Uterus (tissue), 4 donors: ENCODE data around the gene MYBBP1A. TPM values are rescaled to one million over a fixed set of nuclear protein-coding genes. Genes with fewer than 3 reads are reported as not detected.

ENCODE experiments used
- DNase-seq, 2 donors: peaks; one replicate each; pipeline ENCODE4 v3.0.0-alpha.2; 2019 to 2020
- H3K27ac ChIP-seq, 2 donors: fragments of 200-600 bp; sonication (generic); 1 replicate in 1 of 2; 2 replicates in 1 of 2; pipeline ENCODE4 v1.5.1; 2016 to 2018
- H3K27me3 ChIP-seq, 2 donors: fragments of 200-600 bp; sonication (generic); one replicate each; pipeline ENCODE4 v1.5.1; 2018 to 2019; ENCODE audit warnings: control low read depth in 1 of 2
- H3K36me3 ChIP-seq, 2 donors: fragments of 200-600 bp; sonication (generic); one replicate each; pipeline ENCODE4 v1.5.1; 2019; ENCODE audit warnings: control low read depth in 1 of 2
- H3K4me1 ChIP-seq, 2 donors: fragments of 200-600 bp; sonication (generic); one replicate each; pipeline ENCODE4 v1.5.1; 2018 to 2019; ENCODE audit warnings: control low read depth in 1 of 2
- H3K4me3 ChIP-seq, 2 donors: fragments of 200-600 bp; sonication (generic); 1 replicate in 1 of 2; 2 replicates in 1 of 2; pipeline ENCODE4 v1.5.1; 2018 to 2019; ENCODE audit warnings: mild to moderate bottlenecking in 1 of 2
- H3K9me3 ChIP-seq, 2 donors: fragments of 200-600 bp; sonication (generic); one replicate each; pipeline ENCODE4 v1.5.1; 2019; ENCODE audit warnings: control low read depth in 1 of 2
- POLR2A ChIP-seq, 2 donors: fragments of 450-650 bp; IDR thresholded peaks; one replicate each; pipeline ENCODE4 v1.6.1; 2016; ENCODE audit warnings: antibody characterized with exemption in 2 of 2, mild to moderate bottlenecking in 1 of 2, moderate library complexity in 1 of 2
- intact Hi-C: fragments of 100-400 bp; cut with DNase I; formaldehyde crosslinking; loops from one replicate; pipeline ENCODE4 v1.15.1; 2023; ENCODE audit warnings: low total_unique reads
- total RNA-seq, 4 donors: library from RNA; depleted of rRNA in 3 of 4; stranded (reverse); fragments of >200 nt in 3 of 4; gene quantifications; one replicate each; pipeline versions ENCODE4 v1.1.0 to v1.2.4, GENCODE V29; 2014 to 2023
- TF ChIP-seq, protein P1 (sequence below), 4 experiments: fragments of 200-600 bp in 2 of 4; fragments of 450-650 bp in 2 of 4; sonication (generic) in 2 of 4; IDR thresholded peaks; one replicate each; pipeline ENCODE4 v1.5.1; 2016 to 2019; ENCODE audit warnings: antibody characterized with exemption in 4 of 4, mild to moderate bottlenecking in 2 of 4, moderate library complexity in 1 of 4
- donor health status: DM: yes; HTN: yes; CAD: no.

Gene MYBBP1A
- total RNA-seq, 4 donors from 2014 or later = 10.9 to 64.7 (median 25.2) TPM

DNA sequence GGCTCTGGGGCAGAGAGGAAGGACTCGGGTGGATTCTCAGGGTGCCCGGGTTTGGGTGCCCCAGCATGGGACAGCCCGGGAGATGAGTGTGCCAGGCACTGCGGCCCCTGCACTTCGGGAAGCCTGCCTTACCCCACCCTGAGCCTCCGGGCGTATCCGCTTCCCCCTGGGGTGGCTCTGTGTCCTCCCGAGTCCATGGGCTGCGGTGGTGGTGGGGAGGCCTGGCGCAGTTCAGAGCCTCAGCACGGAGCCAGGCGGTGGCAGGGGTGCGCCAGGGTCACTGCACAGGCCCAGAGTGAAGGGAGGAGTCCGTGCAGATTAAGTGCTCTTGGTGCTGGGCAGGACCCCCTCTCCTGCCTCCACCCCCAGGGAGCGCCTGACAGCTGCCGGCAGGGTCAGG is 20.7 kb downstream of the MYBBP1A start:
- no peak for DNase-seq
- Histone ChIP-seq H3K27ac (peak overlapping the region in 1 of 2 donors; percentile 17), H3K9me3 (no peaks in the 10 kb centered on the region), H3K27me3 (no peaks in the 10 kb centered on the region), H3K36me3 (no peaks in the 10 kb centered on the region), H3K4me1 (peaks cover 0 to 13% of the 10 kb centered on the region in 2 donors), H3K4me3 (no peak overlapping the region)
- no peak for TF ChIP-seq POLR2A (IDR thresholded peaks at IDR 0.05)
- TF ChIP-seq, protein P1, sequence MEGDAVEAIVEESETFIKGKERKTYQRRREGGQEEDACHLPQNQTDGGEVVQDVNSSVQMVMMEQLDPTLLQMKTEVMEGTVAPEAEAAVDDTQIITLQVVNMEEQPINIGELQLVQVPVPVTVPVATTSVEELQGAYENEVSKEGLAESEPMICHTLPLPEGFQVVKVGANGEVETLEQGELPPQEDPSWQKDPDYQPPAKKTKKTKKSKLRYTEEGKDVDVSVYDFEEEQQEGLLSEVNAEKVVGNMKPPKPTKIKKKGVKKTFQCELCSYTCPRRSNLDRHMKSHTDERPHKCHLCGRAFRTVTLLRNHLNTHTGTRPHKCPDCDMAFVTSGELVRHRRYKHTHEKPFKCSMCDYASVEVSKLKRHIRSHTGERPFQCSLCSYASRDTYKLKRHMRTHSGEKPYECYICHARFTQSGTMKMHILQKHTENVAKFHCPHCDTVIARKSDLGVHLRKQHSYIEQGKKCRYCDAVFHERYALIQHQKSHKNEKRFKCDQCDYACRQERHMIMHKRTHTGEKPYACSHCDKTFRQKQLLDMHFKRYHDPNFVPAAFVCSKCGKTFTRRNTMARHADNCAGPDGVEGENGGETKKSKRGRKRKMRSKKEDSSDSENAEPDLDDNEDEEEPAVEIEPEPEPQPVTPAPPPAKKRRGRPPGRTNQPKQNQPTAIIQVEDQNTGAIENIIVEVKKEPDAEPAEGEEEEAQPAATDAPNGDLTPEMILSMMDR (IDR thresholded peaks at IDR 0.05) = no peak
- intact Hi-C loops = no loop called here

DNA sequence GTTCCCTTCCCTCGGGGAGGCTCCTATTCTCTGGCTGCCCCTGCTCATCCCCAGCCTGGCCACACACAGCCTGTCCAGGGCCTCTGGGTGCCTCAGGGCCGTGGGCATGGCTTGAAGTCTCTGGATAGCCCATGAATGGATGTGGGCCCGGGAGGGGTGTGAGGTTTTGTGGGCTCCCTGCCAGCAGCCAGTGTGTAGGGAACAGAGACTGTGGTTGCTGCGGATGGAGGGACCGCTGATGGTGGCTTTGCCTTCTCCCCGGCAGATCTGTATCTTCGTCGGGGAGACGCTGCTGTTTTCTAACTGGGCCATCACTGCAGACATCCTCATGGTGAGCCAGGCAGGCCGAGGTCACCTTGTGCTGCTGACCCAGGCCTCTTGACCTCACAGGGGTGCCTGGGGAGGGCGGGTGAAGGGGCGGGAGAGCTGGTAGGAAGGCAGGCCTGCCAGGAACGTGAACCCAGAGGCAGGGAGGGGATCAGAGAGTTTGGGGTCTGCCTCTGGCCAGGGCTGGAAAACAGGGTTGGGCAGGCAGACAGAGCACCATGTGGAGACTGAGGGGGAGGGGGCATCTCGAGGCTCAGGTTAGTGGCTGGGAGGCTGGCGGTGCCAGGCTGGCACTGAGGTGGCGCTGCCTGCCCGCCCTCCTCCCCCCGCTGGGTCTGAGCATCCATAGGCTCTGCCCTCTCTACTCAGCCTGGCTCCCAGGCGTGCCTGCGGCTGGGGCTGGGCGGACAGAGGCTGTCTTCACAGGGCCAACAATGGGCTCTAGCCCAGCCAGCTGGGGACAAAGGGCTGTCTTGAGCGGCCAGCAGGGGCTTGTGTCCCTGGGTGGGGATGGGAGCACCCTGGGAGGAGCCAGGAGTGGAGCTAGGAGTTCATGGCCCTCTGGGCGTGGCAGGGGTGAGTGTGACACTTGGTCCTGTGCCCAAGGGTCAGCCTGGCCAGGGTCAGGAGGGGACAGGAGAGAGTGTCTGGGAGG is 21.4 kb downstream of the MYBBP1A start:
- H3K27ac ChIP-seq = peak overlapping the region; percentile 15 to 17
- no peak for TF ChIP-seq POLR2A (IDR thresholded peaks at IDR 0.05)
- TF ChIP-seq, protein P1 (IDR thresholded peaks at IDR 0.05) = no peak
- no peak for DNase-seq
- no peaks in the 10 kb centered on the region for H3K36me3 ChIP-seq
- intact Hi-C loops = no loop called here
- no peak overlapping the region for H3K4me3 ChIP-seq
- H3K9me3 ChIP-seq = no peaks in the 10 kb centered on the region
- H3K27me3 ChIP-seq = no peaks in the 10 kb centered on the region
- H3K4me1 ChIP-seq = peaks cover 0 to 13% of the 10 kb centered on the region in 2 donors

DNA sequence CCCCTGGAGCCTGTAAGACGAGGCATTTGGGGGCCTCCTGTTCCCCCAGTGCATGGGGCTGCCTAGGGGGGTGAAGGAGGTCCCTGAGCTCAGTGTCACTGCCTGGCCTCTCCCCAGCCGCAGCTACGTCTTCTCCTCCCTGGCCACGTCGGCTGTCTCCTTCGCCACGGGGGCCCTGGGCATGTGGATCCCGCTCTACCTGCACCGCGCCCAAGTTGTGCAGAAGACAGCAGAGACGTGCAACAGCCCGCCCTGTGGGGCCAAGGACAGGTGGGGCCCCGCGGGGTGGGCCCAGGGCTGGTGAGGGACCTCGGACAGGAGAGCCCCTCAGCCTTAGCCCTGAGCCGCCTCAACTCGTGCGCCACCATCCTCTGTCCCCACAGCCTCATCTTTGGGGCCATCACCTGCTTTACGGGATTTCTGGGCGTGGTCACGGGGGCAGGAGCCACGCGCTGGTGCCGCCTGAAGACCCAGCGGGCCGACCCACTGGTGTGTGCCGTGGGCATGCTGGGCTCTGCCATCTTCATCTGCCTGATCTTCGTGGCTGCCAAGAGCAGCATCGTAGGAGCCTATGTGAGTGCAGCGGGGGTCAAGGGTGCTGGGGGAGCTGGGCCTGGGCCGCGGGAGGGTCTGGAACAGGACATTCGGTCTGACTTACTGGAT is 22.2 kb downstream of the MYBBP1A start:
- TF ChIP-seq, protein P1 (IDR thresholded peaks at IDR 0.05) = no peak
- no peak for TF ChIP-seq POLR2A (IDR thresholded peaks at IDR 0.05)
- intact Hi-C loops = no loop called here
- DNase-seq = no peak
- Histone ChIP-seq H3K36me3 (no peaks in the 10 kb centered on the region), H3K4me1 (peaks cover 0 to 13% of the 10 kb centered on the region in 2 donors), H3K9me3 (no peaks in the 10 kb centered on the region), H3K4me3 (no peak overlapping the region), H3K27me3 (no peaks in the 10 kb centered on the region), H3K27ac (peak overlapping the region in 1 of 2 donors; percentile 15)

DNA sequence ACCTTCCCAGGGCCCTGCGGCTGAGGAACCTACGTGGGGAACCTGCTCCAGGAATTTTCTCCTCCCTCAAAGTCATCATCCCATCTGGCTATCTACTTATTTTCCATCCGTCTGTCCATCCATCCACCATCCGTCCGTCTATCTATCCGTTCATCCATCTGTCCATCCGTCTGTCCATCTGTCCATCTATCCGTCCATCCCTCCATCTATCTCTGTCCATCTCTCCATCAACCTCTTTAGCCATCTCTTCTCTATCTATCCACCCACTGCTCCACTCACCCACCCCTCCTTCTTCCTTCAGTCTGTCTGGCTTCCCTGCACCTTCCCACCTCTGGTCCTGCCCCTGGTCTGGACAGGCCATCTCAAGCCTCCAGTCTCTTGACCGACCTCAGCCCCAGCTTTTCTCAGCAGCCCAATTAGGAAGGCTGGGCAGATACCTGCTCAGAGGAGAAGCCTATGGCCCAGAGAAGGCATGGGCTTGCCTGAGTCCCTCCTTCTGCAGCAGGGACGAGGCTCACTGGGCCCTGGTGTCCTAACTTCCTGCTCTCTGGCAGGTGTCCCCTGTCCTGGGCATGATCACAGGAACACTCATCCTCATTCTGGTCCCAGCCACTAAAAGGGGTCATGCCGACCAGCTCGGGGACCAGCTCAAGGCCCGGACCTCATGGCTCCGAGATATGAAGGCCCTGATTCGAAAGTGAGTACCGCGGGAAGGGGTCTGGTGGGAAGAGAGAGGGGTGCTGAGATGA is 23.0 kb downstream of the MYBBP1A start:
- H3K27ac ChIP-seq = peak overlapping the region in 1 of 2 donors; percentile 15
- intact Hi-C loops = no loop called here

More for the DNA sequence above, 23.0 kb downstream of the MYBBP1A start:
- Histone ChIP-seq H3K9me3 (no peaks in the 10 kb centered on the region), H3K36me3 (no peaks in the 10 kb centered on the region), H3K27me3 (no peaks in the 10 kb centered on the region), H3K4me3 (no peak overlapping the region), H3K4me1 (peaks cover 0 to 13% of the 10 kb centered on the region in 2 donors)
- DNase-seq = no peak
- TF ChIP-seq, protein P1 (IDR thresholded peaks at IDR 0.05) = no peak
- no peak for TF ChIP-seq POLR2A (IDR thresholded peaks at IDR 0.05)
